Measurements from ENCODE around the gene COMMD10. TPM values are rescaled to one million over a fixed set of nuclear protein-coding genes. Genes with fewer than 3 reads are reported as not detected.

COMMD10 gene
- total and polyA plus RNA-seq, 5 donors from 2014 or later, result 32.7 to 58.6 (median 46.1) TPM

GRCh38 chr5:116292321-116292720 lies 207.5 kb downstream of the COMMD10 start:
- ATAC-seq (ENCODE audit: low read depth in 2 of 2), result no peak
- H3K36me3 Mint-ChIP-seq, result peaks cover 60% of the 10 kb centered on the region
- Histone ChIP-seq H3K9me3 (ENCODE audit: control insufficient read depth in 2 of 2, low read length in 2 of 2) (peaks cover 9 to 11% of the 10 kb centered on the region in 2 experiments), H3K27me3 (ENCODE audit: control insufficient read depth, insufficient read depth, low read length) (no peaks in the 10 kb centered on the region), H3K27ac (ENCODE audit: insufficient read depth, low read length, poor library complexity, severe bottlenecking) (no peak overlapping the region), H3K4me3 (ENCODE audit: low read depth, low read length) (no peak overlapping the region), H3K4me1 (ENCODE audit: control insufficient read depth, insufficient read depth, low read length, poor library complexity, severe bottlenecking) (no peaks in the 10 kb centered on the region), H3K36me3 (ENCODE audit: control insufficient read depth, insufficient read depth, low read length) (peaks cover 23% of the 10 kb centered on the region)
- H3K27me3 Mint-ChIP-seq, result no peaks in the 10 kb centered on the region
- H3K4me3 Mint-ChIP-seq, result no peak overlapping the region
- no peak overlapping the region for H3K27ac Mint-ChIP-seq
- H3K9me3 Mint-ChIP-seq, result peaks cover 3 to 26% (median 12%) of the 10 kb centered on the region in 7 donors
- no peaks in the 10 kb centered on the region for H3K4me1 Mint-ChIP-seq
- DNase-seq, result no peak

- Mint-ChIP-seq H3K27ac (no peak overlapping the region), H3K36me3 (peaks cover 69% of the 10 kb centered on the region), H3K9me3 (peaks cover 0 to 21% (median 10%) of the 10 kb centered on the region in 7 donors), H3K4me3 (no peak overlapping the region), H3K4me1 (no peaks in the 10 kb centered on the region), H3K27me3 (no peaks in the 10 kb centered on the region)
- Histone ChIP-seq H3K27ac (ENCODE audit: insufficient read depth, low read length, poor library complexity, severe bottlenecking) (no peak overlapping the region), H3K9me3 (ENCODE audit: control insufficient read depth in 2 of 2, low read length in 2 of 2) (peaks cover 14 to 16% of the 10 kb centered on the region in 2 experiments), H3K4me3 (ENCODE audit: low read depth, low read length) (no peak overlapping the region), H3K27me3 (ENCODE audit: control insufficient read depth, insufficient read depth, low read length) (no peaks in the 10 kb centered on the region), H3K36me3 (ENCODE audit: control insufficient read depth, insufficient read depth, low read length) (peaks cover 50% of the 10 kb centered on the region), H3K4me1 (ENCODE audit: control insufficient read depth, insufficient read depth, low read length, poor library complexity, severe bottlenecking) (no peaks in the 10 kb centered on the region)
- DNase-seq (no peak), ATAC-seq (ENCODE audit: low read depth in 2 of 2) (no peak)
Observed at GRCh38 chr5:116296335-116297072, 211.7 kb downstream of the COMMD10 start.

GRCh38 chr5:116297296-116297814 lies 212.5 kb downstream of the COMMD10 start:
- Histone ChIP-seq H3K4me1 (ENCODE audit: control insufficient read depth, insufficient read depth, low read length, poor library complexity, severe bottlenecking) (no peaks in the 10 kb centered on the region), H3K4me3 (ENCODE audit: low read depth, low read length) (no peak overlapping the region), H3K9me3 (ENCODE audit: control insufficient read depth in 2 of 2, low read length in 2 of 2) (peaks cover 14 to 16% of the 10 kb centered on the region in 2 experiments), H3K27ac (ENCODE audit: insufficient read depth, low read length, poor library complexity, severe bottlenecking) (no peak overlapping the region), H3K27me3 (ENCODE audit: control insufficient read depth, insufficient read depth, low read length) (no peaks in the 10 kb centered on the region), H3K36me3 (ENCODE audit: control insufficient read depth, insufficient read depth, low read length) (peaks cover 49% of the 10 kb centered on the region)
- DNase-seq (no peak), ATAC-seq (ENCODE audit: low read depth in 2 of 2) (no peak)
- H3K36me3 Mint-ChIP-seq, result peaks cover 69% of the 10 kb centered on the region
- H3K4me1 Mint-ChIP-seq, result no peaks in the 10 kb centered on the region
- H3K27ac Mint-ChIP-seq, result no peak overlapping the region
- no peaks in the 10 kb centered on the region for H3K27me3 Mint-ChIP-seq
- peaks cover 0 to 21% (median 8%) of the 10 kb centered on the region in 7 donors for H3K9me3 Mint-ChIP-seq
- H3K4me3 Mint-ChIP-seq, result no peak overlapping the region

DNA sequence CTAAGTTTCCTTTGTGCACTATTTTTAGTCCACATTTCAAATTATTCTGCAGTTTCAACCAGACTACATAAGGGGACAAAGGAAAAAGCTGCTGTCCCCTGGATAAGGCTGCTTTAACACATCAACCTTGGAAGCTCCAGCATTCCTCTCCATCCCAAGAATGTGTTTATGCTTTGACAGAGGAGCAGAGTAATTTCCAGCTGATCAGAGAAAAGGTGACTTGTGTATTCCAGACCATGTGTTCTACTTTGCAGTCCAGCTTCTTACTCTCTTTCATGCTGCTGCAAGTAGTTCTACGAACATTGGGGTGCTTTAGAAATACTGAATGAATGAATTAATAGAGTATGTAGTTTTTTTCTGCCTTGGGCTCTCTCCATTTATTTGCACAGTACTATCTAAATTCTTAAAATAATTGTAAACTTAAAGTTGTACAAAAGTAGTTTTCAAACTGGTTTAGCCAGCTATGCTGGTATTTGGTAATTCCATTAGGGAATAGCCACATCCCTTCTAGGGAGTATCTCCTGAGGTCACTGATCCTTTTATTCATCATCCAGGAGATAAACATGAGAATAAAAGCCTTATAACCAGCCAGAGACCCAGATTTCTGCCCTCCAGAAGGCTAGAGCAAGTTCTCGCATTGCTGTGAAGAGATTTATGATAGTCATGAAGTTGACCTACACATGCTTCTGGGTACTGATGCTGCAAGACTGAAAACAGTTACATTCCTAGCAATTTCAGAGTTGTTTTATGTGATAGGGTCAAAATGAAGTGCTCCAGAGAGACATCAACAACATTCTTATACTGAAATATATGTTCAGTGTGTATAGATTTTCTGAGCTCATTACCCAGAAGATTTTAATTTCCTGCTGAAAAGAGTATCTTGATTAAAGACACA lies 215.2 kb downstream of the COMMD10 start:
- peaks cover 14 to 16% of the 10 kb centered on the region in 2 experiments for H3K9me3 ChIP-seq (ENCODE audit: control insufficient read depth in 2 of 2, low read length in 2 of 2)
- H3K9me3 Mint-ChIP-seq, result peaks cover 0 to 34% (median 10%) of the 10 kb centered on the region in 7 donors
- peaks cover 60% of the 10 kb centered on the region for H3K36me3 ChIP-seq (ENCODE audit: control insufficient read depth, insufficient read depth, low read length)
- no peak overlapping the region for H3K4me3 ChIP-seq (ENCODE audit: low read depth, low read length)
- no peak overlapping the region for H3K27ac Mint-ChIP-seq
- H3K27me3 ChIP-seq (ENCODE audit: control insufficient read depth, insufficient read depth, low read length), result no peaks in the 10 kb centered on the region
- DNase-seq (no peak), ATAC-seq (ENCODE audit: low read depth in 2 of 2) (no peak)
- no peaks in the 10 kb centered on the region for H3K27me3 Mint-ChIP-seq
- peaks cover 80% of the 10 kb centered on the region for H3K36me3 Mint-ChIP-seq
- no peak overlapping the region for H3K27ac ChIP-seq (ENCODE audit: insufficient read depth, low read length, poor library complexity, severe bottlenecking)
- no peaks in the 10 kb centered on the region for H3K4me1 Mint-ChIP-seq
- H3K4me3 Mint-ChIP-seq, result no peak overlapping the region
- H3K4me1 ChIP-seq (ENCODE audit: control insufficient read depth, insufficient read depth, low read length, poor library complexity, severe bottlenecking), result no peaks in the 10 kb centered on the region

- no peak overlapping the region for H3K27ac ChIP-seq (ENCODE audit: insufficient read depth, low read length, poor library complexity, severe bottlenecking)
- DNase-seq (no peak), ATAC-seq (ENCODE audit: low read depth in 2 of 2) (no peak)
- Mint-ChIP-seq H3K4me3 (no peak overlapping the region), H3K36me3 (peaks cover 87% of the 10 kb centered on the region), H3K4me1 (no peaks in the 10 kb centered on the region), H3K27me3 (no peaks in the 10 kb centered on the region), H3K27ac (no peak overlapping the region), H3K9me3 (peaks cover 0 to 41% (median 15%) of the 10 kb centered on the region in 7 donors)
- H3K4me1 ChIP-seq (ENCODE audit: control insufficient read depth, insufficient read depth, low read length, poor library complexity, severe bottlenecking), result no peaks in the 10 kb centered on the region
- peaks cover 70% of the 10 kb centered on the region for H3K36me3 ChIP-seq (ENCODE audit: control insufficient read depth, insufficient read depth, low read length)
- H3K4me3 ChIP-seq (ENCODE audit: low read depth, low read length), result no peak overlapping the region
- no peaks in the 10 kb centered on the region for H3K27me3 ChIP-seq (ENCODE audit: control insufficient read depth, insufficient read depth, low read length)
- peaks cover 14 to 19% of the 10 kb centered on the region in 2 experiments for H3K9me3 ChIP-seq (ENCODE audit: control insufficient read depth in 2 of 2, low read length in 2 of 2)
Observed at GRCh38 chr5:116301110-116301509, 216.3 kb downstream of the COMMD10 start.

- ATAC-seq (ENCODE audit: low read depth in 2 of 2) (no peak), DNase-seq (no peak)
- Histone ChIP-seq H3K36me3 (ENCODE audit: control insufficient read depth, insufficient read depth, low read length) (peaks cover 76% of the 10 kb centered on the region), H3K9me3 (ENCODE audit: control insufficient read depth in 2 of 2, low read length in 2 of 2) (peaks cover 12 to 21% of the 10 kb centered on the region in 2 experiments), H3K4me1 (ENCODE audit: control insufficient read depth, insufficient read depth, low read length, poor library complexity, severe bottlenecking) (no peaks in the 10 kb centered on the region), H3K27ac (ENCODE audit: insufficient read depth, low read length, poor library complexity, severe bottlenecking) (no peak overlapping the region), H3K4me3 (ENCODE audit: low read depth, low read length) (no peak overlapping the region), H3K27me3 (ENCODE audit: control insufficient read depth, insufficient read depth, low read length) (no peaks in the 10 kb centered on the region)
- Mint-ChIP-seq H3K4me1 (no peaks in the 10 kb centered on the region), H3K27ac (no peak overlapping the region), H3K9me3 (peaks cover 3 to 38% (median 16%) of the 10 kb centered on the region in 7 donors), H3K27me3 (no peaks in the 10 kb centered on the region), H3K36me3 (peaks cover 85% of the 10 kb centered on the region), H3K4me3 (no peak overlapping the region)
Observed at GRCh38 chr5:116303340-116303739, 218.5 kb downstream of the COMMD10 start.

GRCh38 chr5:116303810-116304209 lies 219.0 kb downstream of the COMMD10 start:
- Mint-ChIP-seq H3K36me3 (peaks cover 81% of the 10 kb centered on the region), H3K27ac (no peak overlapping the region), H3K4me3 (no peak overlapping the region), H3K4me1 (no peaks in the 10 kb centered on the region), H3K27me3 (no peaks in the 10 kb centered on the region), H3K9me3 (peaks cover 3 to 35% (median 15%) of the 10 kb centered on the region in 7 donors)
- no peak overlapping the region for H3K4me3 ChIP-seq (ENCODE audit: low read depth, low read length)
- H3K27ac ChIP-seq (ENCODE audit: insufficient read depth, low read length, poor library complexity, severe bottlenecking), result no peak overlapping the region
- DNase-seq, result no peak
- H3K36me3 ChIP-seq (ENCODE audit: control insufficient read depth, insufficient read depth, low read length), result peaks cover 73% of the 10 kb centered on the region
- H3K4me1 ChIP-seq (ENCODE audit: control insufficient read depth, insufficient read depth, low read length, poor library complexity, severe bottlenecking), result no peaks in the 10 kb centered on the region
- H3K9me3 ChIP-seq (ENCODE audit: control insufficient read depth in 2 of 2, low read length in 2 of 2), result peaks cover 11 to 20% of the 10 kb centered on the region in 2 experiments
- no peak for ATAC-seq (ENCODE audit: low read depth in 2 of 2)
- no peaks in the 10 kb centered on the region for H3K27me3 ChIP-seq (ENCODE audit: control insufficient read depth, insufficient read depth, low read length)
